BE2C (cell line): ENCODE results near the gene STAB2.
A peak's percentile ranks its signal among the peaks of the same experiment; 100 is the strongest.
"Not testable (repeated sequence)": the region's sequence is repeated elsewhere in the genome, so short reads cannot be mapped to it uniquely, and the experiment has no call there.

Experiments used
- DNase-seq: peaks from one replicate; pipeline ENCODE4 v3.0.0-alpha.2; 2020
- H3K27me3 ChIP-seq: fragments of 250-450 bp; sonication (Bioruptor Pico); 2 replicates; pipeline ENCODE4 v1.5.1; 2020; ENCODE audit warnings: mild to moderate bottlenecking
- H3K36me3 ChIP-seq: fragments of 250-450 bp; sonication (Bioruptor Pico); 2 replicates; pipeline ENCODE4 v1.5.1; 2020; ENCODE audit warnings: mild to moderate bottlenecking
- H3K4me1 ChIP-seq: fragments of 250-450 bp; sonication (Bioruptor Pico); 2 replicates; pipeline ENCODE4 v1.5.1; 2020
- H3K4me3 ChIP-seq: 2 replicates; pipeline ENCODE4 v1.5.1; 2011; ENCODE audit warnings: low read depth, low read length
- H3K9me3 ChIP-seq: fragments of 250-450 bp; sonication (Bioruptor Pico); 2 replicates; pipeline ENCODE4 v1.5.1; 2020
- TF ChIP-seq, protein P1 (sequence below): IDR thresholded peaks from 2 replicates; pipeline ENCODE4 v1.5.1; 2012; ENCODE audit warnings: mild to moderate bottlenecking, low read depth, low read length

STAB2 gene

DNA sequence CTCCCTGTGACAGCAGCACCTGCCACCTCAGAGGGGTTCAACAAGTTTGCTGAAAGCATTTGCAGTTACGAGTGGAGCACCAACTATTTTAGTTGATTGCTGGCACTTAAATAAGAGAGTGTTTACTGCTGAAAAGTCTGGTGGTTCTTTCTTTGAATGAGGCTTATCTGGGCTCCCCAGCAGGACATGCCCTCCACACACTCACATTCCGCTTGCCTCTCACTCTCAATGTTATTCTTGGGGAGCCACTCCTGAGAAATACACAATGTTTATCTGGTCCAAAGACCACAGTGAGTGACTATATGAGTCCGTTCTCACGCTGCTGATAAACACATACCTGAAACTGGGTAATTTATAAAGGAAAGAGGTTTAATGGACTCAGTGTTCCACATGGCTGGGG, 222.1 kb downstream of the STAB2 start:
- no peak overlapping the region for H3K4me3 ChIP-seq
- TF ChIP-seq, protein P1, sequence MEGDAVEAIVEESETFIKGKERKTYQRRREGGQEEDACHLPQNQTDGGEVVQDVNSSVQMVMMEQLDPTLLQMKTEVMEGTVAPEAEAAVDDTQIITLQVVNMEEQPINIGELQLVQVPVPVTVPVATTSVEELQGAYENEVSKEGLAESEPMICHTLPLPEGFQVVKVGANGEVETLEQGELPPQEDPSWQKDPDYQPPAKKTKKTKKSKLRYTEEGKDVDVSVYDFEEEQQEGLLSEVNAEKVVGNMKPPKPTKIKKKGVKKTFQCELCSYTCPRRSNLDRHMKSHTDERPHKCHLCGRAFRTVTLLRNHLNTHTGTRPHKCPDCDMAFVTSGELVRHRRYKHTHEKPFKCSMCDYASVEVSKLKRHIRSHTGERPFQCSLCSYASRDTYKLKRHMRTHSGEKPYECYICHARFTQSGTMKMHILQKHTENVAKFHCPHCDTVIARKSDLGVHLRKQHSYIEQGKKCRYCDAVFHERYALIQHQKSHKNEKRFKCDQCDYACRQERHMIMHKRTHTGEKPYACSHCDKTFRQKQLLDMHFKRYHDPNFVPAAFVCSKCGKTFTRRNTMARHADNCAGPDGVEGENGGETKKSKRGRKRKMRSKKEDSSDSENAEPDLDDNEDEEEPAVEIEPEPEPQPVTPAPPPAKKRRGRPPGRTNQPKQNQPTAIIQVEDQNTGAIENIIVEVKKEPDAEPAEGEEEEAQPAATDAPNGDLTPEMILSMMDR: no peak
- no peaks in the 10 kb centered on the region for H3K27me3 ChIP-seq
- no peaks in the 10 kb centered on the region for H3K36me3 ChIP-seq
- H3K9me3 ChIP-seq: no peaks in the 10 kb centered on the region
- no peak for DNase-seq
- H3K4me1 ChIP-seq: no peaks in the 10 kb centered on the region; the same call in 1 of the 2 replicates

DNA sequence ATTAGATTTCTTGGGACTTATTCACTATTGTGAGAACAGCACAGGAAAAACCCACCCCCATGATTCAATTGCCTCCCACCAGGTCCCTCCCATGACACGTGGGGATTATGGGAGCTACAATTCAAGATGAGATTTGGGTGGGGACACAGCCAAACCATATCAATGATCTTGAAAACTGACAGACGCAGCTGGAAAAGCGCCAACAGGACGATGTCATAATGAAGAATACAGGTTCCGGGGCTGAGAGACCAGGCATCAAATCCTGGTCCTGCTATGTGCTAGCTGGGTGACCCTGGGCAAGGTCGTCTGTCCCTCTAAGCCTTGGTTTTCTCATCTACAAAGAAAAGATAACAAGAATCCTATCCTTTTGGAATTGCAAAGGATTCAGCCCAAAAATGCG, 222.6 kb downstream of the STAB2 start:
- H3K4me3 ChIP-seq, H3K27me3 ChIP-seq, H3K9me3 ChIP-seq, H3K36me3 ChIP-seq, H3K4me1 ChIP-seq: not testable (repeated sequence)
- peak; percentile 18 for DNase-seq

DNA sequence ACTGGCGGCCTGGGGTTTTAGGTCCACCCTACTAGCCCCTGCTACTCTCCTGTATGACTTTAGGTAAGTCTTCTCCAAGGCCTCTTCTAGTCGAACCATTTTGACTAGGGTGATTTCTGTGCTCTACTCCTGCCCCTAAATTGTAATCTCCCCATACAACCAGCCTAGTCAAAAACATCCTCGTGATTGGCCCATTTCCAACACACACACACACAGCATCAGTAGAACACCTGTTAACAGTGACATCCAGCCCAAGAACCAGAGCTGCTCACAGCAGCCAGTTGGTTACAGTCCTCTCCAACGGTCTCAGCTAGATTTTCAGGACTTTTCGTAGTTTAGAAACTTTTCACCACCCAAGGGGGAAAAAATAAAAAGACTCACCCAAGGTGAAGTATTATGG, 223.0 kb downstream of the STAB2 start:
- Histone ChIP-seq H3K4me1 (no peaks in the 10 kb centered on the region; the same call in 1 of the 2 replicates), H3K36me3 (no peaks in the 10 kb centered on the region), H3K9me3 (no peaks in the 10 kb centered on the region), H3K4me3 (no peak overlapping the region), H3K27me3 (no peaks in the 10 kb centered on the region)
- TF ChIP-seq, protein P1: no peak
- DNase-seq: no peak

DNA sequence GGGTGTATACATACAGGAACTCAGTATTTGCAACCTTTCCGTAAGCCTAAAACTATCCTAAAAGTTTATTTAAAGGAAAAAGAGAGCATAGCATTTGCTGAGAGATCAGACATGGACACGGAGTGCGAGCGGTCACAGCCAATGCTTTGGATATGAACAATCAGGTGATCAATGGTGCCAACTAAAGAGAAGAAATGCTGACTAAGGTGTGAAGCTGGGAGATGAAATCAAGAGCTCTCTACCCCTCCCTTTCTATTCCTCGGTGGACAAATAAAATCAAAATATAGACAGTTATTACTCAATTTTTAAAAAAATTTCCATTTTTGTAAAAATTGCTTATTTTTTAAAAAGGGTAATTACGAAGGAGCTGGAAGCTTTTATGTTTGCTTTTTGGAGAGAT, 224.7 kb downstream of the STAB2 start:
- no peaks in the 10 kb centered on the region for H3K4me1 ChIP-seq
- DNase-seq: no peak
- H3K27me3 ChIP-seq: no peaks in the 10 kb centered on the region
- H3K9me3 ChIP-seq: no peaks in the 10 kb centered on the region
- no peak overlapping the region for H3K4me3 ChIP-seq
- TF ChIP-seq, protein P1: no peak
- no peaks in the 10 kb centered on the region for H3K36me3 ChIP-seq

DNA sequence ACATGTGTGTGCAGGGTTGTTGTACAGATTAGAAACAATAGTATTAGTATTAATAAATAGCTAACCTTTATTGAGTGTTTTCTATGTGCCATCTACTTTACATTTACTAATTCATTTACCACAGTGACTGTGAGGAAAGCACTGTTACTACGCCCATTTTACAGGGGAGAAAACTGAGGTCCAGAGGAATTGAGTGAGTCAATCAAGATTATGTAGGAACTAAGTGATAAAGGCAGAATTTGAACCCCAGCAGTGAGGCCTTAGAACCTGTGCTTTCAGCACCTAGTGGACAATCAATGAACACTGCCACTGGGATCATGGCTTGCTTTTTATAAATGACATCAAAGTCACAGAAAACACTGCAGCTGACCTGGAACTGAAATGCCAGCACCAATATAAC, 225.7 kb downstream of the STAB2 start:
- no peak for DNase-seq
- H3K4me1 ChIP-seq: no peaks in the 10 kb centered on the region
- no peaks in the 10 kb centered on the region for H3K27me3 ChIP-seq
- no peaks in the 10 kb centered on the region for H3K36me3 ChIP-seq
- TF ChIP-seq, protein P1: no peak
- no peaks in the 10 kb centered on the region for H3K9me3 ChIP-seq
- H3K4me3 ChIP-seq: no peak overlapping the region

DNA sequence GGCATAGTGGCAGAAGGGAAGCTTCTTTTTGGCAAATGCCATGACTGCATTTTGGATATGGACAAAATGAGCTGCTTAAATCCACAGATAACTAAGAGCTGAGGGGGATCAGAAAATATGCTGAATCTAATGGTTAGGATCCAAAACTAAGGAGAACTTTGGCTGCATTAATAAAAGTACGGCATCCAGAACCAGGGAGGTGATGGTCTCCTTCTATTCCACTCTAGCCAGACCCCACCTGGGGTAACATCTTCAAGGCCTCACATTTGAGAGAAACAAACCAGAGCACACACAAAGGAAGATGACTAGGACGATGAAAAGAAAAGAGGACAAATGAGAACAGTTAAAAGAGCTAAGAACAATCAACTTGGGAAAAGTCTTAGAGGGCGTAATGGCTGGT, 226.4 kb downstream of the STAB2 start:
- Histone ChIP-seq H3K36me3 (no peaks in the 10 kb centered on the region), H3K27me3 (no peaks in the 10 kb centered on the region)
- TF ChIP-seq, protein P1: no peak

DNA sequence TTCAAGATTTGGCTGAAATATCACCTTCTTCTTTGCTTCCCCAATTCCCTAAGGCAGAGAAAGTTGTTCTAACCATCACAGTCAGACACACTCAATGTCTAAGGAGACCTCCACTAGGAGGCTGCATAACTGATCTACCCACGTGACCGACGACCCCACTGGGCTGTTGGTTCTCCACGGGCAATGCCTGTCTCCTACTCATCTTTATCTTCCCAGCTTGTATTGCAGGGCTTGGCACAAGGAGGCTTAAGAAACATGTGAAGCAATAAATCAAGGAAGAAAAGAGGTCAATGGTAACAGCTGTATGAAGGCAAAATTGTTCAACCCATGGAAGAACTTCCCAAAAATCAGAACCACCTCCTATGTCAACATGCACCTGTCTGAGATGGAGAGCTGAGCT, 226.9 kb downstream of the STAB2 start:
- no peak for DNase-seq
- Histone ChIP-seq H3K36me3 (no peaks in the 10 kb centered on the region), H3K27me3 (no peaks in the 10 kb centered on the region), H3K4me1 (no peaks in the 10 kb centered on the region), H3K9me3 (no peaks in the 10 kb centered on the region), H3K4me3 (no peak overlapping the region)
- TF ChIP-seq, protein P1: no peak

More for the DNA sequence above, 226.4 kb downstream of the STAB2 start:
- Histone ChIP-seq H3K9me3 (no peaks in the 10 kb centered on the region), H3K4me3 (no peak overlapping the region), H3K4me1 (no peaks in the 10 kb centered on the region)
- no peak for DNase-seq
